Heart right ventricle (tissue), 16 donors: ENCODE results near the gene CEP164. TPM values are rescaled to one million over a fixed set of nuclear protein-coding genes. Genes with fewer than 3 reads are reported as not detected.
A peak's percentile ranks its signal among the peaks of the same experiment; 100 is the strongest.
"Not testable (repeated sequence)": the region's sequence is repeated elsewhere in the genome, so short reads cannot be mapped to it uniquely, and the experiment has no call there.

Experiments used
- ATAC-seq, 8 donors: fragments of 200-7000 bp; cut with Tn5 transposase; one replicate each; pipeline ENCODE4 v1.9.1; 2020; ENCODE audit warnings: mild to moderate bottlenecking in 8 of 8, moderate library complexity in 8 of 8, moderate number of reproducible peaks in 1 of 8
- DNase-seq, 2 donors: peaks; one replicate each; pipeline ENCODE4 v3.0.0-alpha.2; 2020
- H3K27ac ChIP-seq, 10 donors: fragments of 200-600 bp; sonication (generic) in 2 of 10; one replicate each; pipeline versions ENCODE4 v1.5.0 to v1.8.0; 2020 to 2022; ENCODE audit warnings: mild to moderate bottlenecking in 3 of 10
- H3K27me3 ChIP-seq, 7 donors: fragments of 200-600 bp; one replicate each; pipeline ENCODE4 v1.8.0; 2021 to 2022; ENCODE audit warnings: mild to moderate bottlenecking in 2 of 7
- H3K36me3 ChIP-seq, 9 donors: fragments of 200-600 bp; sonication (generic) in 1 of 9; one replicate each; pipeline versions ENCODE4 v1.5.0 to v1.8.0; 2020 to 2022; ENCODE audit warnings: mild to moderate bottlenecking in 2 of 9
- H3K4me1 ChIP-seq, 9 donors: fragments of 200-600 bp; sonication (generic) in 1 of 9; one replicate each; pipeline versions ENCODE4 v1.5.0 to v1.8.0; 2020 to 2022; ENCODE audit warnings: mild to moderate bottlenecking in 4 of 9
- H3K4me3 ChIP-seq, 10 donors: fragments of 200-600 bp; sonication (generic) in 2 of 10; one replicate each; pipeline versions ENCODE4 v1.5.0 to v1.8.0; 2020 to 2022; ENCODE audit warnings: mild to moderate bottlenecking in 7 of 10, moderate library complexity in 2 of 10
- H3K9me3 ChIP-seq, 11 donors: fragments of 200-600 bp in 10 of 11; sonication (generic) in 2 of 11; one replicate each; pipeline versions ENCODE4 v1.5.0 to v1.8.0; 2013 to 2022; ENCODE audit warnings: mild to moderate bottlenecking in 2 of 11, control low read depth in 1 of 11, moderate library complexity in 1 of 11
- WGBS, 2 donors: extraction: QIAGEN DNeasy Blood & Tissue Kit; methylation state at CpG; one replicate each; pipeline ENCODE4 v1.1.7; 2013; ENCODE audit warnings: inconsistent platforms in 1 of 2; 5-methylcytosine and 5-hydroxymethylcytosine counted together
- intact Hi-C, 10 donors: fragments of 100-400 bp; cut with DNase I; formaldehyde crosslinking; loops; one replicate each; pipeline versions ENCODE4 v1.11.1 to v1.14.2; 2022
- polyA plus RNA-seq, 2 donors: library from polyadenylated mRNA; stranded (reverse); fragments of 200-250 nt; gene quantifications; one replicate each; pipeline ENCODE4 v1.2.3, GENCODE V29; 2013
- total RNA-seq, 10 donors: library from RNA; stranded (reverse); fragmentation: NEBNext Ultra II Directional in 3 of 10; extraction: Animal tissue kit (Norgen Biotek cat#: 25700) in 3 of 10; gene quantifications; one replicate each; pipeline versions ENCODE4 v1.2.1 to v1.2.4, GENCODE V29; 2021 to 2023
- TF ChIP-seq, protein P1 (sequence below), 9 donors: fragments of 200-600 bp; sonication (generic) in 2 of 9; IDR thresholded peaks; one replicate each; pipeline versions ENCODE4 v1.5.0 to v1.8.0; 2021 to 2022; ENCODE audit warnings: antibody characterized with exemption in 9 of 9, mild to moderate bottlenecking in 5 of 9, moderate library complexity in 1 of 9
- donor health status: Arrhythmogenic right ventricular cardiomyopathy.
- donor health status: ischemic (EF 13 %, LVEDD 7.1; RV severe dilation, severe dysfunction).
- donor health status: healthy with polysubstance abuse.
- donor health status: DM: no; HTN: yes; CAD: no.
- donor health status: DM: no; HTN: no; CAD: no.
- donor health status: ischemic (EF 25% LVEDD 6.9; RV normal size, moderate dysfunction).
- donor health status: ischemic (EF 25% LVEDD 5.7; RV mildly dilated, moderate dysfunction).
- donor health status: healthy.
- donor health status: DM: yes; HTN: yes; CAD: no.
- donor health status: Ischemic cardiomyopathy.
- donor health status: ischemic (EF 35%, LVEDD 5.7; RV mildly dilated, moderate dysfunction).
- donor health status: nonischemic (EF 11% LVEDD 7.7; RV severe dilation, severe dysfunction).
- donor health status: DM: yes; HTN: yes; CAD: no.
- donor health status: PGD.
- donor health status: ischemic (EF 29% LVEDD 5.4; RV normal size, mild dysfunction).
- donor health status: nonischemic (EF 23%, LVEDD 6.1; RV moderate dilation, normal function).

Gene CEP164
- total and polyA plus RNA-seq, 12 donors: 3.5 to 17.9 (median 6.6) TPM

DNA sequence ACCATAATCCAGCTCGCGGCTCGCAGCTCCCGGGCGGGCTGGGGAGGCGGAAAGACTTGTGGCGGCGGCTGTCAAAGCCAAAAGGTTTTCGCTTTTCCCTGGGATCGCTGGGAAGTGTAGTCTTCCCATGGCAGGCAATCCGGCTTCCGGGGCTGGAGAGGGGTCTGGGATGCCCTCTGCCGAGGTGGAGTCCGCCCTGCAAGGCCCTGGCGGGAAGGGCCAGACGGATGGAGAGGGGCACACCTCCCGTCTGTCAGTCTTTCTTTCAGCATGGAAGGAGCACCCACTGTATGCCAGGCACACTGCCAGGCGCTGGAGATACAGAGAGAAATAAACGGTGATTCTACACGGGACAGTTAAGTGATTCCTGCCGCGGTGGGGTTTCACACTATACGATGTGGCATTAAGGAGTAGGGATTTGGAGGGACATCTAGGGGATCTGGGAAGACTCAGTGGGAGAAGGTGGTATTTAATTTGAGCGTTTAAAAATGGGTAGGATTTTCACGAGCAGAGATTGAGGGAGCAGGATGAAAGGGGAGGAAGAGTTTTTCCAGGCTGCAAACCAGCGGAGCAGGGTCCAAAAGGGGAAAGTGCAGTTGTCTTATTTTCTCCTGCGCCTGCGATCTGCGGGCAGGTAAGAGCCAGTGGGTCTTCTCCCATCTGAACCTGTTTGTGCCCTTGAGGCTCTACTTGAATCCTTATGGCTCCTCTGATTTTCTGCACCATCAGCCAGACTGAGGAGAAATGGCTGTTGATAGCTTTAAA, 11.3 kb upstream of the CEP164 start, which contains the start of gene BACE1:
TSS of gene BACE1 (minus strand) at position 60 of the 765 bp plus-strand sequence. CDS start 461 bp downstream, outside the sequence.
- intact Hi-C loops: loop anchor here in 3 of 10 donors (2.0 to 10.0 kb wide), 3 partner anchors 82 to 84 kb away; partner anchors contain the start of genes PCSK7 (in 3 of the 3) and RNF214 (in 3 of the 3)
- ATAC-seq: peak; percentile 92 to 97 (median 96)
- Histone ChIP-seq H3K27ac (peak within 1 kb of the TSS in 9 of 10 donors; percentile 40 to 80 (median 69)), H3K27me3 (peaks cover 0 to 8% (median 0%) of the 10 kb centered on the region in 7 donors), H3K4me1 (peaks cover 11 to 37% (median 22%) of the 10 kb centered on the region in 9 donors), H3K36me3 (no peaks in the 10 kb centered on the region), H3K4me3 (peak within 1 kb of the TSS; percentile 65 to 95 (median 88)), H3K9me3 (no peaks in the 10 kb centered on the region)
- WGBS, 2 donors: 10 to 12% methylated on average over 29 of the region's 29 CpGs
- TF ChIP-seq, protein P1, sequence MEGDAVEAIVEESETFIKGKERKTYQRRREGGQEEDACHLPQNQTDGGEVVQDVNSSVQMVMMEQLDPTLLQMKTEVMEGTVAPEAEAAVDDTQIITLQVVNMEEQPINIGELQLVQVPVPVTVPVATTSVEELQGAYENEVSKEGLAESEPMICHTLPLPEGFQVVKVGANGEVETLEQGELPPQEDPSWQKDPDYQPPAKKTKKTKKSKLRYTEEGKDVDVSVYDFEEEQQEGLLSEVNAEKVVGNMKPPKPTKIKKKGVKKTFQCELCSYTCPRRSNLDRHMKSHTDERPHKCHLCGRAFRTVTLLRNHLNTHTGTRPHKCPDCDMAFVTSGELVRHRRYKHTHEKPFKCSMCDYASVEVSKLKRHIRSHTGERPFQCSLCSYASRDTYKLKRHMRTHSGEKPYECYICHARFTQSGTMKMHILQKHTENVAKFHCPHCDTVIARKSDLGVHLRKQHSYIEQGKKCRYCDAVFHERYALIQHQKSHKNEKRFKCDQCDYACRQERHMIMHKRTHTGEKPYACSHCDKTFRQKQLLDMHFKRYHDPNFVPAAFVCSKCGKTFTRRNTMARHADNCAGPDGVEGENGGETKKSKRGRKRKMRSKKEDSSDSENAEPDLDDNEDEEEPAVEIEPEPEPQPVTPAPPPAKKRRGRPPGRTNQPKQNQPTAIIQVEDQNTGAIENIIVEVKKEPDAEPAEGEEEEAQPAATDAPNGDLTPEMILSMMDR (IDR thresholded peaks at IDR 0.05): peak in 8 of 9 donors; percentile 22 to 66 (median 39)
- DNase-seq: peak; percentile 83 to 90

DNA sequence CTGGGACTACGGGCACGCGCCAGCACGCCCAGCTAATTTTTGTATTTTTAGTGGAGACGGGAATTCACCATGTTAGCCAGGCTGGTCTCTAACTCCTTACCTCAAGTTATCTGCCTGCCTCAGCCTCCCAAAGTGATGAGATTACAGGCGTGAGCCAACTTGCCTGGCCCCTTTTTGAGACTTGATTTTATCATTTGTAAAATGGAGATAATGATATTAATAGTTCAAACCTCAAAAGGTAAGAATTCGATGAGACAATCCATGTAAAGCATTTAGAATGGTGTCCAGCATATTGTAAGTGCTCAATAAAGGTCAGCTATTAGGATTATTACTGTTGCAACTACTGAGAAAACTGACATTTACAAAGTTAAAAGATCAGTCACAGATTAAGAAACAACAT, 8.9 kb upstream of the CEP164 start:
- ATAC-seq (no peak), DNase-seq (no peak)
- peaks cover 0 to 8% (median 0%) of the 10 kb centered on the region in 7 donors for H3K27me3 ChIP-seq
- WGBS, 2 donors: 74 to 85% methylated on average over 7 of the region's 7 CpGs
- H3K4me1 ChIP-seq: peaks cover 11 to 28% (median 22%) of the 10 kb centered on the region in 9 donors
- H3K36me3 ChIP-seq: no peaks in the 10 kb centered on the region
- intact Hi-C loops: loop anchor here in 2 of 10 donors (5.0 to 10.0 kb wide), 2 partner anchors 84 to 86 kb away; partner anchors contain the start of genes PCSK7 (in 2 of the 2) and RNF214 (in 2 of the 2)
- H3K4me3 ChIP-seq: no peak overlapping the region
- TF ChIP-seq, protein P1 (IDR thresholded peaks at IDR 0.05): no peak
- no peaks in the 10 kb centered on the region for H3K9me3 ChIP-seq
- H3K27ac ChIP-seq: no peak overlapping the region

DNA sequence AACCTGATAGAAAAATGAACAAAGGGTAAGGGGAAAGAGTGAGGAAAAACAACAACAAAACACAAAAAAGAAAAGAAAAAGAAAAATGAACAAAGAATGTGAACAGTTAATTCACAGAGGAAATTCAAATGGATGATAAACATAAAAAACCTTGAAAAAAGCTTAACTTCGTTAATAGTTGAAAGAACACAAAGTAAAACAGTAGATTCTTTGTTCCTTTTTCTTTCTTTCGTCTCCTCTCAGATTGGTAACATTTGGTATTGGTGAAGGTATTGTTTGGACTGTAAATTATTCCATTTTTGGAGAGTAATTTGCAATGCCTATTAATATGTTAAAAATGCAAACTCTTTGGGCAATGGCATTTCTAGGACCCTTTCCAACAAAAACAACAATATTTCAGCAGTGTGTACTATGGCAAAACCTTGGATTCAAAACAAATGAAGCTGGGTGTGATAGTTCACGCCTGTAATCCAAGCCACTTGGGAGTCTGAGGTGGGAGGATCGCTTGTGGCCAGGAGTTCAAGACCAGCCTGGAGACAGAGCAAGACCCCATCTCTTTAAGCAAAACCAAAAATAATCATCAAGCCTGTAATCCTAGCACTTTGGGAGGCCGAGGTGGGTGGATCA, 8.3 kb upstream of the CEP164 start:
- peaks cover 0 to 8% (median 0%) of the 10 kb centered on the region in 7 donors for H3K27me3 ChIP-seq
- ATAC-seq (no peak), DNase-seq (no peak)
- H3K36me3 ChIP-seq: no peaks in the 10 kb centered on the region
- TF ChIP-seq, protein P1 (IDR thresholded peaks at IDR 0.05): no peak
- intact Hi-C loops: loop anchor here in 2 of 10 donors (5.0 to 10.0 kb wide), 2 partner anchors 85 to 87 kb away; partner anchors contain the start of genes PCSK7 (in 2 of the 2) and RNF214 (in 2 of the 2)
- peaks cover 11 to 24% (median 19%) of the 10 kb centered on the region in 9 donors for H3K4me1 ChIP-seq
- H3K27ac ChIP-seq: no peak overlapping the region
- H3K9me3 ChIP-seq: no peaks in the 10 kb centered on the region
- no peak overlapping the region for H3K4me3 ChIP-seq
- 78 to 81% methylated on average over 5 of the region's 5 CpGs for WGBS, 2 donors

DNA sequence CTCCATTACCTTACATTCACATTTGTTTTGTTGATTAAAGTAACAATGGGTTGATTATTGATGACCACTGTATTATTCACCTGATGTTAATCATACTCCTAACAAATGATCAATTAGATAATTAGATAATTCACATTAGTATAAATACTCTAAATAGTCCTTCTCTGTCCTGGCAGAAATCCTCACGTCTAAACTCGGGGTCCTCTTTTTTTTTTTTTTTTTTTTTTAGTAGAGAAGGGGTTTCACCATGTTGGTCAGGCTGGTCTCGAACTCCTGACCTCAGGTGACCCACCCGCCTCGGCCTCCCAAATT, 443 bp upstream of the CEP164 start:
- H3K9me3 ChIP-seq, ATAC-seq, H3K27me3 ChIP-seq, intact Hi-C loops, DNase-seq, H3K36me3 ChIP-seq: not testable (repeated sequence)
- Histone ChIP-seq H3K27ac (peak overlapping the region in 9 of 10 donors; percentile 78 to 97 (median 93)), H3K4me3 (peak overlapping the region in 9 of 10 donors; percentile 44 to 97 (median 83)), H3K4me1 (peaks cover 0 to 19% (median 12%) of the 10 kb centered on the region in 9 donors)
- 16 to 19% methylated on average over 5 of the region's 5 CpGs for WGBS, 2 donors
